Gastrocnemius medialis (tissue), 4 donors: ENCODE data around the gene VTI1B.

Experiments
- POLR2A ChIP-seq, 2 donors: fragments of 450-650 bp; IDR thresholded peaks; one replicate each; pipeline ENCODE4 v1.6.1; 2017; ENCODE audit warnings: antibody characterized with exemption in 2 of 2, mild to moderate bottlenecking in 2 of 2, moderate library complexity in 2 of 2
- TF ChIP-seq, protein P1 (sequence below), 5 experiments: fragments of 450-650 bp in 3 of 5; fragments of 200-600 bp in 2 of 5; sonication (generic) in 2 of 5; IDR thresholded peaks in 4 of 5; conservative IDR thresholded peaks in 1 of 5; 1 replicate in 4 of 5; 2 replicates in 1 of 5; pipeline ENCODE4 v1.5.1; 2016 to 2019; ENCODE audit warnings: antibody characterized with exemption in 5 of 5, mild to moderate bottlenecking in 3 of 5, moderate library complexity in 3 of 5

GRCh38 chr14:67646131-67646530 lies 28.3 kb downstream of the VTI1B start:
- TF ChIP-seq, protein P1, sequence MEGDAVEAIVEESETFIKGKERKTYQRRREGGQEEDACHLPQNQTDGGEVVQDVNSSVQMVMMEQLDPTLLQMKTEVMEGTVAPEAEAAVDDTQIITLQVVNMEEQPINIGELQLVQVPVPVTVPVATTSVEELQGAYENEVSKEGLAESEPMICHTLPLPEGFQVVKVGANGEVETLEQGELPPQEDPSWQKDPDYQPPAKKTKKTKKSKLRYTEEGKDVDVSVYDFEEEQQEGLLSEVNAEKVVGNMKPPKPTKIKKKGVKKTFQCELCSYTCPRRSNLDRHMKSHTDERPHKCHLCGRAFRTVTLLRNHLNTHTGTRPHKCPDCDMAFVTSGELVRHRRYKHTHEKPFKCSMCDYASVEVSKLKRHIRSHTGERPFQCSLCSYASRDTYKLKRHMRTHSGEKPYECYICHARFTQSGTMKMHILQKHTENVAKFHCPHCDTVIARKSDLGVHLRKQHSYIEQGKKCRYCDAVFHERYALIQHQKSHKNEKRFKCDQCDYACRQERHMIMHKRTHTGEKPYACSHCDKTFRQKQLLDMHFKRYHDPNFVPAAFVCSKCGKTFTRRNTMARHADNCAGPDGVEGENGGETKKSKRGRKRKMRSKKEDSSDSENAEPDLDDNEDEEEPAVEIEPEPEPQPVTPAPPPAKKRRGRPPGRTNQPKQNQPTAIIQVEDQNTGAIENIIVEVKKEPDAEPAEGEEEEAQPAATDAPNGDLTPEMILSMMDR (IDR thresholded peaks at IDR 0.05 in 4 of 5, conservative IDR thresholded peaks at IDR 0.05 in 1 of 5): no peak
- no peak for TF ChIP-seq POLR2A (IDR thresholded peaks at IDR 0.05)
